ENCODE measurements around the gene GLI3. TPM values are rescaled to one million over a fixed set of nuclear protein-coding genes. Genes with fewer than 3 reads are reported as not detected.

Gene GLI3
- total RNA-seq, 2 donors from 2014 or later, result 0.34 to 1.1 TPM

- Mint-ChIP-seq H3K27ac (no peak overlapping the region), H3K27me3 (no peaks in the 10 kb centered on the region), H3K4me3 (no peak overlapping the region), H3K36me3 (ENCODE audit: low read depth) (no peaks in the 10 kb centered on the region), H3K4me1 (peaks cover 4% of the 10 kb centered on the region)
- no peaks in the 10 kb centered on the region for H3K9me3 ChIP-seq (ENCODE audit: control insufficient read depth, low read length, poor library complexity, severe bottlenecking)
- ATAC-seq (no peak), DNase-seq (no peak)
Measured at GRCh38 chr7:42197451-42197850, 39.6 kb downstream of the GLI3 start.

GRCh38 chr7:42194238-42194637, 42.8 kb downstream of the GLI3 start:
- DNase-seq (no peak), ATAC-seq (no peak)
- H3K4me1 Mint-ChIP-seq, result peaks cover 4% of the 10 kb centered on the region
- H3K9me3 ChIP-seq (ENCODE audit: control insufficient read depth, low read length, poor library complexity, severe bottlenecking), result no peaks in the 10 kb centered on the region
- no peaks in the 10 kb centered on the region for H3K27me3 Mint-ChIP-seq
- no peak overlapping the region for H3K27ac Mint-ChIP-seq
- no peaks in the 10 kb centered on the region for H3K36me3 Mint-ChIP-seq (ENCODE audit: low read depth)
- H3K4me3 Mint-ChIP-seq, result no peak overlapping the region

- Mint-ChIP-seq H3K27ac (no peak overlapping the region), H3K27me3 (no peaks in the 10 kb centered on the region), H3K4me3 (no peak overlapping the region), H3K4me1 (peaks cover 4% of the 10 kb centered on the region), H3K36me3 (ENCODE audit: low read depth) (no peaks in the 10 kb centered on the region)
- no peaks in the 10 kb centered on the region for H3K9me3 ChIP-seq (ENCODE audit: control insufficient read depth, low read length, poor library complexity, severe bottlenecking)
- ATAC-seq (no peak), DNase-seq (no peak)
Measured at GRCh38 chr7:42193471-42194129, 43.4 kb downstream of the GLI3 start.

GRCh38 chr7:42192851-42193461, 44.1 kb downstream of the GLI3 start:
- no peak overlapping the region for H3K4me3 Mint-ChIP-seq
- H3K27me3 Mint-ChIP-seq, result no peaks in the 10 kb centered on the region
- H3K4me1 Mint-ChIP-seq, result peaks cover 4% of the 10 kb centered on the region
- H3K9me3 ChIP-seq (ENCODE audit: control insufficient read depth, low read length, poor library complexity, severe bottlenecking), result no peaks in the 10 kb centered on the region
- H3K27ac Mint-ChIP-seq, result no peak overlapping the region
- ATAC-seq, result no peak
- DNase-seq, result no peak
- no peaks in the 10 kb centered on the region for H3K36me3 Mint-ChIP-seq (ENCODE audit: low read depth)

GRCh38 chr7:42192066-42192465, 44.9 kb downstream of the GLI3 start:
- H3K27me3 Mint-ChIP-seq, result no peaks in the 10 kb centered on the region
- H3K36me3 Mint-ChIP-seq (ENCODE audit: low read depth), result no peaks in the 10 kb centered on the region

GRCh38 chr7:42189535-42189934, 47.5 kb downstream of the GLI3 start:
- H3K9me3 ChIP-seq (ENCODE audit: control insufficient read depth, low read length, poor library complexity, severe bottlenecking), result no peaks in the 10 kb centered on the region
- no peaks in the 10 kb centered on the region for H3K27me3 Mint-ChIP-seq
- no peaks in the 10 kb centered on the region for H3K36me3 Mint-ChIP-seq (ENCODE audit: low read depth)
- peaks cover 4% of the 10 kb centered on the region for H3K4me1 Mint-ChIP-seq
- H3K4me3 Mint-ChIP-seq, result no peak overlapping the region
- DNase-seq, result no peak
- no peak overlapping the region for H3K27ac Mint-ChIP-seq
- ATAC-seq, result no peak

More at GRCh38 chr7:42192066-42192465, 44.9 kb downstream of the GLI3 start:
- Mint-ChIP-seq H3K27ac (no peak overlapping the region), H3K4me1 (peaks cover 4% of the 10 kb centered on the region), H3K4me3 (no peak overlapping the region)
- DNase-seq (no peak), ATAC-seq (no peak)
- H3K9me3 ChIP-seq (ENCODE audit: control insufficient read depth, low read length, poor library complexity, severe bottlenecking), result no peaks in the 10 kb centered on the region

- no peaks in the 10 kb centered on the region for H3K4me1 Mint-ChIP-seq
- ATAC-seq (no peak), DNase-seq (no peak)
- H3K36me3 Mint-ChIP-seq (ENCODE audit: low read depth), result peaks cover 2% of the 10 kb centered on the region
- H3K4me3 Mint-ChIP-seq, result no peak overlapping the region
- no peaks in the 10 kb centered on the region for H3K27me3 Mint-ChIP-seq
- H3K9me3 ChIP-seq (ENCODE audit: control insufficient read depth, low read length, poor library complexity, severe bottlenecking), result no peaks in the 10 kb centered on the region
- no peak overlapping the region for H3K27ac Mint-ChIP-seq
Measured at GRCh38 chr7:42186151-42186550, 50.9 kb downstream of the GLI3 start.

- H3K4me3 Mint-ChIP-seq, result no peak overlapping the region
- H3K27ac Mint-ChIP-seq, result no peak overlapping the region
- H3K27me3 Mint-ChIP-seq, result no peaks in the 10 kb centered on the region
- no peak for DNase-seq
- H3K9me3 ChIP-seq (ENCODE audit: control insufficient read depth, low read length, poor library complexity, severe bottlenecking), result no peaks in the 10 kb centered on the region
- no peaks in the 10 kb centered on the region for H3K4me1 Mint-ChIP-seq
- ATAC-seq, result no peak
- peaks cover 2% of the 10 kb centered on the region for H3K36me3 Mint-ChIP-seq (ENCODE audit: low read depth)
Measured at GRCh38 chr7:42185726-42186125, 51.3 kb downstream of the GLI3 start.

- H3K27me3 Mint-ChIP-seq, result no peaks in the 10 kb centered on the region
- no peak for ATAC-seq
- DNase-seq, result no peak
- H3K4me1 Mint-ChIP-seq, result no peaks in the 10 kb centered on the region
- H3K36me3 Mint-ChIP-seq (ENCODE audit: low read depth), result peaks cover 2% of the 10 kb centered on the region
- H3K27ac Mint-ChIP-seq, result no peak overlapping the region
- H3K9me3 ChIP-seq (ENCODE audit: control insufficient read depth, low read length, poor library complexity, severe bottlenecking), result no peaks in the 10 kb centered on the region
- no peak overlapping the region for H3K4me3 Mint-ChIP-seq
Measured at GRCh38 chr7:42183547-42183946, 53.5 kb downstream of the GLI3 start.

- Mint-ChIP-seq H3K4me3 (no peak overlapping the region), H3K36me3 (ENCODE audit: low read depth) (peaks cover 2% of the 10 kb centered on the region)
Measured at GRCh38 chr7:42181566-42181965, 55.4 kb downstream of the GLI3 start.

GRCh38 chr7:42180806-42181205, 56.2 kb downstream of the GLI3 start:
- H3K4me1 Mint-ChIP-seq, result no peaks in the 10 kb centered on the region
- H3K36me3 Mint-ChIP-seq (ENCODE audit: low read depth), result peaks cover 2% of the 10 kb centered on the region
- peaks cover 10% of the 10 kb centered on the region for H3K27me3 Mint-ChIP-seq
- ATAC-seq (no peak), DNase-seq (no peak)
- H3K9me3 ChIP-seq (ENCODE audit: control insufficient read depth, low read length, poor library complexity, severe bottlenecking), result no peaks in the 10 kb centered on the region
- H3K27ac Mint-ChIP-seq, result no peak overlapping the region
- H3K4me3 Mint-ChIP-seq, result no peak overlapping the region

More at GRCh38 chr7:42181566-42181965, 55.4 kb downstream of the GLI3 start:
- no peaks in the 10 kb centered on the region for H3K9me3 ChIP-seq (ENCODE audit: control insufficient read depth, low read length, poor library complexity, severe bottlenecking)
- Mint-ChIP-seq H3K27me3 (peaks cover 7% of the 10 kb centered on the region), H3K4me1 (no peaks in the 10 kb centered on the region), H3K27ac (no peak overlapping the region)
- no peak for ATAC-seq
- no peak for DNase-seq

- no peaks in the 10 kb centered on the region for H3K9me3 ChIP-seq (ENCODE audit: control insufficient read depth, low read length, poor library complexity, severe bottlenecking)
- H3K27ac Mint-ChIP-seq, result no peak overlapping the region
- H3K36me3 Mint-ChIP-seq (ENCODE audit: low read depth), result no peaks in the 10 kb centered on the region
- DNase-seq, result no peak
- no peak for ATAC-seq
- H3K4me3 Mint-ChIP-seq, result no peak overlapping the region
- peaks cover 10% of the 10 kb centered on the region for H3K27me3 Mint-ChIP-seq
- no peaks in the 10 kb centered on the region for H3K4me1 Mint-ChIP-seq
Measured at GRCh38 chr7:42176724-42177101, 60.3 kb downstream of the GLI3 start.

- no peak for DNase-seq
- H3K27ac Mint-ChIP-seq, result no peak overlapping the region
- no peak for ATAC-seq
- H3K9me3 ChIP-seq (ENCODE audit: control insufficient read depth, low read length, poor library complexity, severe bottlenecking), result no peaks in the 10 kb centered on the region
- H3K27me3 Mint-ChIP-seq, result peaks cover 10% of the 10 kb centered on the region
- no peaks in the 10 kb centered on the region for H3K4me1 Mint-ChIP-seq
- no peaks in the 10 kb centered on the region for H3K36me3 Mint-ChIP-seq (ENCODE audit: low read depth)
- H3K4me3 Mint-ChIP-seq, result no peak overlapping the region
Measured at GRCh38 chr7:42175834-42176723, 60.9 kb downstream of the GLI3 start.
